Suppressor macrophage treated with lipopolysaccharide for 4 hours (primary cell): ENCODE data around the gene TMIGD2.
"Not testable (repeated sequence)": the region's sequence is repeated elsewhere in the genome, so short reads cannot be mapped to it uniquely, and the experiment has no call there.

Experiments used
- DNase-seq: peaks from one replicate; pipeline ENCODE4 v3.0.0-alpha.2; 2020

TMIGD2 gene

GRCh38 chr19:4302243-4302640, at the start of gene TMIGD2:
Gene TMIGD2 (minus strand): TSS chr19:4302389. CDS start chr19:4302385, 4 bp downstream.
- DNase-seq: no peak

GRCh38 chr19:4350726-4351125, 48.5 kb upstream of the TMIGD2 start:
- DNase-seq: no peak

- no peak for DNase-seq
These were observed 47.9 kb upstream of the TMIGD2 start for GRCh38 chr19:4350111-4350510.

- not testable (repeated sequence) for DNase-seq
These were observed 47.0 kb upstream of the TMIGD2 start for GRCh38 chr19:4349225-4349624.

GRCh38 chr19:4347521-4347920, 45.3 kb upstream of the TMIGD2 start:
- DNase-seq: peak; percentile 60

GRCh38 chr19:4346020-4346383, 43.8 kb upstream of the TMIGD2 start:
- no peak for DNase-seq

GRCh38 chr19:4345342-4346019, 43.3 kb upstream of the TMIGD2 start:
- DNase-seq: no peak

GRCh38 chr19:4343370-4344307, 41.5 kb upstream of the TMIGD2 start, which contains the start of gene MPND:
Gene MPND (plus strand): TSS chr19:4343562. CDS start chr19:4343594, 32 bp downstream.
- DNase-seq: peak; percentile 93

- peak; percentile 99 for DNase-seq
These were observed 40.6 kb upstream of the TMIGD2 start for GRCh38 chr19:4342615-4343369.

- no peak for DNase-seq
These were observed 40.1 kb upstream of the TMIGD2 start for GRCh38 chr19:4342314-4342614.

- no peak for DNase-seq
These were observed 36.5 kb upstream of the TMIGD2 start, which contains the start of gene STAP2 for GRCh38 chr19:4338441-4339355. Gene STAP2 (minus strand): TSS chr19:4338827. CDS start chr19:4338753, 74 bp downstream.

- DNase-seq: peak; percentile 21
These were observed 35.8 kb upstream of the TMIGD2 start for GRCh38 chr19:4337906-4338440.

- no peak for DNase-seq
These were observed 32.9 kb upstream of the TMIGD2 start for GRCh38 chr19:4334929-4335570.

GRCh38 chr19:4329858-4330257, 27.7 kb upstream of the TMIGD2 start:
- DNase-seq: no peak

GRCh38 chr19:4328991-4329681, 26.9 kb upstream of the TMIGD2 start:
- DNase-seq: not testable (repeated sequence)

- DNase-seq: peak; percentile 95
These were observed 26.2 kb upstream of the TMIGD2 start for GRCh38 chr19:4328243-4328990.

- no peak for DNase-seq
These were observed 25.7 kb upstream of the TMIGD2 start for GRCh38 chr19:4327877-4328242.

GRCh38 chr19:4327252-4327876, 25.2 kb upstream of the TMIGD2 start:
- DNase-seq: peak; percentile 57

GRCh38 chr19:4326837-4327251, 24.7 kb upstream of the TMIGD2 start:
- no peak for DNase-seq
